Gastroesophageal sphincter (tissue), 4 donors: ENCODE results near the gene LCNL1. TPM values are rescaled to one million over a fixed set of nuclear protein-coding genes. Genes with fewer than 3 reads are reported as not detected.

ENCODE experiments used
- ATAC-seq: fragments of 150-250 bp; one replicate; pipeline ENCODE4 v1.9.1; 2016; ENCODE audit warnings: mild to moderate bottlenecking, moderate library complexity
- H3K27ac ChIP-seq, 4 donors: fragments of 200-600 bp; sonication (generic) in 3 of 4; 1 replicate in 3 of 4; 2 replicates in 1 of 4; pipeline ENCODE4 v1.5.1; 2016 to 2019
- H3K27me3 ChIP-seq: fragments of 200-600 bp; sonication (generic); one replicate; pipeline ENCODE4 v1.5.1; 2019
- H3K36me3 ChIP-seq, 2 donors: fragments of 200-600 bp; sonication (generic); one replicate each; pipeline ENCODE4 v1.5.1; 2019; ENCODE audit warnings: control low read depth in 1 of 2
- H3K4me1 ChIP-seq, 3 donors: fragments of 200-600 bp; sonication (generic); 1 replicate in 2 of 3; 2 replicates in 1 of 3; pipeline ENCODE4 v1.5.1; 2016 to 2019; ENCODE audit warnings: control low read depth in 2 of 3
- H3K4me3 ChIP-seq, 2 donors: fragments of 200-600 bp; sonication (generic); one replicate each; pipeline ENCODE4 v1.5.1; 2019; ENCODE audit warnings: mild to moderate bottlenecking in 1 of 2, moderate library complexity in 1 of 2
- H3K9me3 ChIP-seq, 3 donors: fragments of 200-600 bp; sonication (generic); one replicate each; pipeline ENCODE4 v1.5.1; 2017 to 2019; ENCODE audit warnings: control low read depth in 2 of 3
- CTCF ChIP-seq, 4 experiments: fragments of 200-600 bp in 2 of 4; fragments of 450-650 bp in 2 of 4; sonication (generic) in 1 of 4; IDR thresholded peaks; one replicate each; pipeline ENCODE4 v1.5.1; 2017 to 2019; ENCODE audit warnings: antibody characterized with exemption in 4 of 4, mild to moderate bottlenecking in 2 of 4, moderate library complexity in 2 of 4
- EP300 ChIP-seq: sonication (generic); formaldehyde crosslinking; IDR thresholded peaks from one replicate; pipeline ENCODE4 v1.6.1; 2017; ENCODE audit warnings: antibody characterized with exemption, mild to moderate bottlenecking
- POLR2A ChIP-seq, 2 donors: fragments of 450-650 bp; IDR thresholded peaks; one replicate each; pipeline ENCODE4 v1.6.1; 2017; ENCODE audit warnings: antibody characterized with exemption in 2 of 2, mild to moderate bottlenecking in 2 of 2, moderate library complexity in 1 of 2
- POLR2AphosphoS5 ChIP-seq: sonication (generic); formaldehyde crosslinking; IDR thresholded peaks from one replicate; pipeline ENCODE4 v1.6.1; 2017; ENCODE audit warnings: antibody characterized with exemption
- WGBS, 2 donors: methylation state at CpG; one replicate each; pipeline ENCODE4 v1.1.5; 2018; ENCODE audit warnings: low coverage in 1 of 2; 5-methylcytosine and 5-hydroxymethylcytosine counted together
- total RNA-seq, 4 donors: library from RNA; depleted of rRNA; stranded (reverse); fragments of >200 nt; gene quantifications; one replicate each; pipeline ENCODE4 v1.1.0, GENCODE V29; 2016

The LCNL1 gene
- total RNA-seq, 4 donors from 2014 or later, result 0.40 TPM; not detected in 2

- WGBS, 2 donors, result 70% methylated on average over 2 of the region's 18 CpGs; no CpG with 5 or more reads in 1 of the 2 donors
- peaks cover 0 to 18% of the 10 kb centered on the region in 2 donors for H3K36me3 ChIP-seq
- peaks cover 47% of the 10 kb centered on the region for H3K27me3 ChIP-seq
- peak overlapping the region in 3 of 4 donors; percentile 90 to 96 (median 95) for H3K27ac ChIP-seq
- no peak for ATAC-seq
- TF ChIP-seq EP300 (no peak), CTCF (IDR thresholded peaks at IDR 0.05) (no peak), POLR2A (IDR thresholded peaks at IDR 0.05) (no peak), POLR2AphosphoS5 (no peak)
- H3K4me3 ChIP-seq, result peak overlapping the region; percentile 67 to 80
- H3K9me3 ChIP-seq, result no peaks in the 10 kb centered on the region
- H3K4me1 ChIP-seq, result peaks cover 0 to 53% (median 31%) of the 10 kb centered on the region in 3 donors
These were observed 10.1 kb downstream of the LCNL1 start for GRCh38 chr9:136992819-136993369.

- H3K4me1 ChIP-seq, result peaks cover 0 to 53% (median 31%) of the 10 kb centered on the region in 3 donors
- H3K4me3 ChIP-seq, result peak overlapping the region in 1 of 2 donors; percentile 28
- H3K36me3 ChIP-seq, result peaks cover 0 to 18% of the 10 kb centered on the region in 2 donors
- H3K27me3 ChIP-seq, result peaks cover 54% of the 10 kb centered on the region
- ATAC-seq, result no peak
- WGBS, 2 donors, result no CpG with 5 or more reads among the region's 54 CpGs
- no peak for TF ChIP-seq POLR2AphosphoS5
- TF ChIP-seq EP300, result no peak
- TF ChIP-seq CTCF (IDR thresholded peaks at IDR 0.05), result no peak
- TF ChIP-seq POLR2A (IDR thresholded peaks at IDR 0.05), result no peak
- H3K27ac ChIP-seq, result no peak overlapping the region
- H3K9me3 ChIP-seq, result no peaks in the 10 kb centered on the region
These were observed 11.5 kb downstream of the LCNL1 start for GRCh38 chr9:136994180-136994887.

GRCh38 chr9:136994888-136995230 lies 12.1 kb downstream of the LCNL1 start:
- no peak for ATAC-seq
- no CpG with 5 or more reads among the region's 40 CpGs for WGBS, 2 donors
- Histone ChIP-seq H3K9me3 (no peaks in the 10 kb centered on the region), H3K27ac (no peak overlapping the region), H3K27me3 (peaks cover 55% of the 10 kb centered on the region), H3K4me3 (peak overlapping the region in 1 of 2 donors; percentile 28), H3K4me1 (peaks cover 0 to 53% (median 31%) of the 10 kb centered on the region in 3 donors), H3K36me3 (peaks cover 0 to 18% of the 10 kb centered on the region in 2 donors)
- no peak for TF ChIP-seq EP300
- no peak for TF ChIP-seq POLR2A (IDR thresholded peaks at IDR 0.05)
- no peak for TF ChIP-seq CTCF (IDR thresholded peaks at IDR 0.05)
- no peak for TF ChIP-seq POLR2AphosphoS5

GRCh38 chr9:136995362-136995761 lies 12.6 kb downstream of the LCNL1 start:
- ATAC-seq, result no peak
- H3K36me3 ChIP-seq, result peaks cover 0 to 18% of the 10 kb centered on the region in 2 donors
- peaks cover 0 to 53% (median 31%) of the 10 kb centered on the region in 3 donors for H3K4me1 ChIP-seq
- peak overlapping the region in 1 of 2 donors; percentile 28 for H3K4me3 ChIP-seq
- H3K27me3 ChIP-seq, result peaks cover 58% of the 10 kb centered on the region
- H3K27ac ChIP-seq, result peak overlapping the region in 1 of 4 donors; percentile 35
- H3K9me3 ChIP-seq, result no peaks in the 10 kb centered on the region
- no peak for TF ChIP-seq EP300
- TF ChIP-seq CTCF (IDR thresholded peaks at IDR 0.05), result no peak
- no peak for TF ChIP-seq POLR2AphosphoS5
- no peak for TF ChIP-seq POLR2A (IDR thresholded peaks at IDR 0.05)
- WGBS, 2 donors, result no CpG with 5 or more reads among the region's 30 CpGs
